ENCODE results near the gene HMCN1.
"Not testable (repeated sequence)": the region's sequence is repeated elsewhere in the genome, so short reads cannot be mapped to it uniquely, and the experiment has no call there.

The HMCN1 gene

GRCh38 chr1:185789501-185790193 lies 55.5 kb downstream of the HMCN1 start:
- in situ Hi-C loops (cut with MboI; ENCODE audit: low sequenced_read_pairs, unreplicated experiment): no loop called here
- no peak for DNase-seq (ENCODE audit: low spot score)
- TF ChIP-seq CTCF (IDR thresholded peaks at IDR 0.05; ENCODE audit: borderline replicate concordance, control extremely low read depth, extremely low read depth, insufficient read depth, missing control alignments): no peak

- no peak for DNase-seq (ENCODE audit: low spot score)
- in situ Hi-C loops (cut with MboI; ENCODE audit: low sequenced_read_pairs, unreplicated experiment): no loop called here
- TF ChIP-seq CTCF (IDR thresholded peaks at IDR 0.05; ENCODE audit: borderline replicate concordance, control extremely low read depth, extremely low read depth, insufficient read depth, missing control alignments): no peak
These were observed 56.1 kb downstream of the HMCN1 start for GRCh38 chr1:185790194-185790735.

GRCh38 chr1:185792040-185792439 lies 57.8 kb downstream of the HMCN1 start:
- no peak for DNase-seq (ENCODE audit: low spot score)
- no peak for TF ChIP-seq CTCF (IDR thresholded peaks at IDR 0.05; ENCODE audit: borderline replicate concordance, control extremely low read depth, extremely low read depth, insufficient read depth, missing control alignments)
- in situ Hi-C loops (cut with MboI; ENCODE audit: low sequenced_read_pairs, unreplicated experiment): no loop called here

- DNase-seq (ENCODE audit: low spot score); in situ Hi-C loops (cut with MboI; ENCODE audit: low sequenced_read_pairs, unreplicated experiment): not testable (repeated sequence)
These were observed 60.3 kb downstream of the HMCN1 start for GRCh38 chr1:185794495-185794894.

GRCh38 chr1:185795181-185795580 lies 61.0 kb downstream of the HMCN1 start:
- no peak for TF ChIP-seq CTCF (IDR thresholded peaks at IDR 0.05; ENCODE audit: borderline replicate concordance, control extremely low read depth, extremely low read depth, insufficient read depth, missing control alignments)
- no peak for DNase-seq (ENCODE audit: low spot score)
- in situ Hi-C loops (cut with MboI; ENCODE audit: low sequenced_read_pairs, unreplicated experiment): no loop called here

GRCh38 chr1:185798505-185798904 lies 64.3 kb downstream of the HMCN1 start:
- no peak for DNase-seq (ENCODE audit: low spot score)
- in situ Hi-C loops (cut with MboI; ENCODE audit: low sequenced_read_pairs, unreplicated experiment): no loop called here
- TF ChIP-seq CTCF (IDR thresholded peaks at IDR 0.05; ENCODE audit: borderline replicate concordance, control extremely low read depth, extremely low read depth, insufficient read depth, missing control alignments): no peak

- no peak for DNase-seq (ENCODE audit: low spot score)
- TF ChIP-seq CTCF (IDR thresholded peaks at IDR 0.05; ENCODE audit: borderline replicate concordance, control extremely low read depth, extremely low read depth, insufficient read depth, missing control alignments): no peak
- in situ Hi-C loops (cut with MboI; ENCODE audit: low sequenced_read_pairs, unreplicated experiment): loop anchor here (25.0 kb wide), 1 partner anchor 409 kb away; no protein-coding TSS in a partner anchor
These were observed 69.0 kb downstream of the HMCN1 start for GRCh38 chr1:185803241-185803640.
